HCT116 (cell line): ENCODE data around the gene TBC1D13.

Experiments
- POLR2AphosphoS5 ChIP-seq: IDR thresholded peaks from 2 replicates; pipeline ENCODE4 v1.6.1; 2011; ENCODE audit warnings: mild to moderate bottlenecking, low read depth, low read length, moderate library complexity
- TF ChIP-seq, protein P1 (sequence below): IDR thresholded peaks from 2 replicates; pipeline ENCODE4 v1.6.1; 2012; ENCODE audit warnings: low read depth
- TF ChIP-seq, protein P2 (sequence below), 3 experiments: fragments of 200-600 bp in 1 of 3; sonication (generic) in 1 of 3; IDR thresholded peaks in 2 of 3; conservative IDR thresholded peaks in 1 of 3; 2 replicates each; pipeline ENCODE4 v1.5.1; 2012 to 2017; ENCODE audit warnings: low read depth in 2 of 3, low read length in 2 of 3, antibody characterized with exemption in 1 of 3, borderline replicate concordance in 1 of 3, control low read depth in 1 of 3, mild to moderate bottlenecking in 1 of 3, mixed read lengths in 1 of 3, mixed run types in 1 of 3, moderate library complexity in 1 of 3; ENCODE audit not compliant: insufficient read depth in 1 of 3

DNA sequence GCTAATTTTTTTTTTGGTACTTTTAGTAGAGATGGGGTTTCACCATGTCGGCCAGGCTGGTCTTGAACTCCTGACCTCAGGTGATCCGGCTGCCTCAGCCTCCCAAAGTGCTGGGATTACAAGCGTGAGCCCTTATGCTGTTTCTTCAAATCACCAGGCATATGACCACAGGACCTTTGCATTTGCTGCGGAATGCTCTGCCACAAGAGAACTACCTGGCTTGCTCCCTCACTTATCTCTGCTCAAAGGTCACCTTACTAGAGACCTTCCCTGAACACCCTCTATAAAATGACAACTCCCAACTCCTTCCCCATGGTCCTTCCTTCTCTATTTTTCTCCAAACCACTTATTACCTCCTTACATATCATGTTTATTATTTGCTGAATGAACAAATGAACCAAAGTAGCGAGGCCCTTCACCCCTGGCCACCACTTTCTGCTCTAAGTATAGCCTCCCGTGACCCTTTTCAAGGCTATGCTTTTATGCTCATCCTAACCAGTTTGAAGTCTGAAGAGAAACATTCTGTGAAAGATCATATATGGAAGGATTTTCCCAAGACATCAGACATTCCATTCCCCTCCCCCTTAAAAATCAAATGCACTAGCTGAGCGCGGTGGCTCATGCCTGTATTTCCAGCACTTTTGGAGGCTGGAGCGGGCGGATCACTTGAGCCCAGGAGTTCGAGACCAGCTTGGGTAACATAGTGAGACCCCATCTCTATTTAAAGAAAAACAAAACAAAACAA, 16.6 kb upstream of the TBC1D13 start:
- TF ChIP-seq, protein P1, sequence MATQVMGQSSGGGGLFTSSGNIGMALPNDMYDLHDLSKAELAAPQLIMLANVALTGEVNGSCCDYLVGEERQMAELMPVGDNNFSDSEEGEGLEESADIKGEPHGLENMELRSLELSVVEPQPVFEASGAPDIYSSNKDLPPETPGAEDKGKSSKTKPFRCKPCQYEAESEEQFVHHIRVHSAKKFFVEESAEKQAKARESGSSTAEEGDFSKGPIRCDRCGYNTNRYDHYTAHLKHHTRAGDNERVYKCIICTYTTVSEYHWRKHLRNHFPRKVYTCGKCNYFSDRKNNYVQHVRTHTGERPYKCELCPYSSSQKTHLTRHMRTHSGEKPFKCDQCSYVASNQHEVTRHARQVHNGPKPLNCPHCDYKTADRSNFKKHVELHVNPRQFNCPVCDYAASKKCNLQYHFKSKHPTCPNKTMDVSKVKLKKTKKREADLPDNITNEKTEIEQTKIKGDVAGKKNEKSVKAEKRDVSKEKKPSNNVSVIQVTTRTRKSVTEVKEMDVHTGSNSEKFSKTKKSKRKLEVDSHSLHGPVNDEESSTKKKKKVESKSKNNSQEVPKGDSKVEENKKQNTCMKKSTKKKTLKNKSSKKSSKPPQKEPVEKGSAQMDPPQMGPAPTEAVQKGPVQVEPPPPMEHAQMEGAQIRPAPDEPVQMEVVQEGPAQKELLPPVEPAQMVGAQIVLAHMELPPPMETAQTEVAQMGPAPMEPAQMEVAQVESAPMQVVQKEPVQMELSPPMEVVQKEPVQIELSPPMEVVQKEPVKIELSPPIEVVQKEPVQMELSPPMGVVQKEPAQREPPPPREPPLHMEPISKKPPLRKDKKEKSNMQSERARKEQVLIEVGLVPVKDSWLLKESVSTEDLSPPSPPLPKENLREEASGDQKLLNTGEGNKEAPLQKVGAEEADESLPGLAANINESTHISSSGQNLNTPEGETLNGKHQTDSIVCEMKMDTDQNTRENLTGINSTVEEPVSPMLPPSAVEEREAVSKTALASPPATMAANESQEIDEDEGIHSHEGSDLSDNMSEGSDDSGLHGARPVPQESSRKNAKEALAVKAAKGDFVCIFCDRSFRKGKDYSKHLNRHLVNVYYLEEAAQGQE, result no peak
- TF ChIP-seq, protein P2, sequence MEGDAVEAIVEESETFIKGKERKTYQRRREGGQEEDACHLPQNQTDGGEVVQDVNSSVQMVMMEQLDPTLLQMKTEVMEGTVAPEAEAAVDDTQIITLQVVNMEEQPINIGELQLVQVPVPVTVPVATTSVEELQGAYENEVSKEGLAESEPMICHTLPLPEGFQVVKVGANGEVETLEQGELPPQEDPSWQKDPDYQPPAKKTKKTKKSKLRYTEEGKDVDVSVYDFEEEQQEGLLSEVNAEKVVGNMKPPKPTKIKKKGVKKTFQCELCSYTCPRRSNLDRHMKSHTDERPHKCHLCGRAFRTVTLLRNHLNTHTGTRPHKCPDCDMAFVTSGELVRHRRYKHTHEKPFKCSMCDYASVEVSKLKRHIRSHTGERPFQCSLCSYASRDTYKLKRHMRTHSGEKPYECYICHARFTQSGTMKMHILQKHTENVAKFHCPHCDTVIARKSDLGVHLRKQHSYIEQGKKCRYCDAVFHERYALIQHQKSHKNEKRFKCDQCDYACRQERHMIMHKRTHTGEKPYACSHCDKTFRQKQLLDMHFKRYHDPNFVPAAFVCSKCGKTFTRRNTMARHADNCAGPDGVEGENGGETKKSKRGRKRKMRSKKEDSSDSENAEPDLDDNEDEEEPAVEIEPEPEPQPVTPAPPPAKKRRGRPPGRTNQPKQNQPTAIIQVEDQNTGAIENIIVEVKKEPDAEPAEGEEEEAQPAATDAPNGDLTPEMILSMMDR (IDR thresholded peaks at IDR 0.05 in 2 of 3, conservative IDR thresholded peaks at IDR 0.05 in 1 of 3; ENCODE audit: borderline replicate concordance in 1 of 3, insufficient read depth in 1 of 3, low read depth in 2 of 3, low read length in 2 of 3), result no peak
- no peak for TF ChIP-seq POLR2AphosphoS5
